ENCODE measurements around the gene DISC1. TPM values are rescaled to one million over a fixed set of nuclear protein-coding genes. Genes with fewer than 3 reads are reported as not detected.

Gene DISC1
- total RNA-seq, 1 experiment from 2014 or later, result 1.8 TPM

- TF ChIP-seq CEBPB (IDR thresholded peaks at IDR 0.05; ENCODE audit: low read depth) (no peak), ZNF274 (IDR thresholded peaks at IDR 0.05; ENCODE audit: low read depth, low read length) (no peak), SP1 (IDR thresholded peaks at IDR 0.05; ENCODE audit: low read depth) (no peak), EZH2phosphoT487 (IDR thresholded peaks at IDR 0.05; ENCODE audit: borderline replicate concordance) (no peak), TCF7L2 (IDR thresholded peaks at IDR 0.05; ENCODE audit: borderline replicate concordance, extremely low read depth, insufficient read depth, insufficient read length) (no peak), JUND (IDR thresholded peaks at IDR 0.05) (no peak), ZFX (IDR thresholded peaks at IDR 0.05) (no peak), SRF (IDR thresholded peaks at IDR 0.05; ENCODE audit: low read depth) (no peak), POLR2AphosphoS5 (IDR thresholded peaks at IDR 0.05; ENCODE audit: low read depth, low read length) (no peak), POLR2A (IDR thresholded peaks at IDR 0.05; ENCODE audit: borderline replicate concordance, extremely low read depth, insufficient read depth, insufficient read length) (no peak), EGR1 (IDR thresholded peaks at IDR 0.05; ENCODE audit: low read depth) (no peak), ATF3 (IDR thresholded peaks at IDR 0.05) (no peak), CBX3 (IDR thresholded peaks at IDR 0.05; ENCODE audit: low read depth) (no peak), MAX (IDR thresholded peaks at IDR 0.05) (no peak), FOSL1 (IDR thresholded peaks at IDR 0.05; ENCODE audit: low read depth) (no peak), YY1 (IDR thresholded peaks at IDR 0.05; ENCODE audit: extremely low read depth, insufficient replicate concordance, low read depth, low read length) (no peak)
- TF ChIP-seq, protein P1, sequence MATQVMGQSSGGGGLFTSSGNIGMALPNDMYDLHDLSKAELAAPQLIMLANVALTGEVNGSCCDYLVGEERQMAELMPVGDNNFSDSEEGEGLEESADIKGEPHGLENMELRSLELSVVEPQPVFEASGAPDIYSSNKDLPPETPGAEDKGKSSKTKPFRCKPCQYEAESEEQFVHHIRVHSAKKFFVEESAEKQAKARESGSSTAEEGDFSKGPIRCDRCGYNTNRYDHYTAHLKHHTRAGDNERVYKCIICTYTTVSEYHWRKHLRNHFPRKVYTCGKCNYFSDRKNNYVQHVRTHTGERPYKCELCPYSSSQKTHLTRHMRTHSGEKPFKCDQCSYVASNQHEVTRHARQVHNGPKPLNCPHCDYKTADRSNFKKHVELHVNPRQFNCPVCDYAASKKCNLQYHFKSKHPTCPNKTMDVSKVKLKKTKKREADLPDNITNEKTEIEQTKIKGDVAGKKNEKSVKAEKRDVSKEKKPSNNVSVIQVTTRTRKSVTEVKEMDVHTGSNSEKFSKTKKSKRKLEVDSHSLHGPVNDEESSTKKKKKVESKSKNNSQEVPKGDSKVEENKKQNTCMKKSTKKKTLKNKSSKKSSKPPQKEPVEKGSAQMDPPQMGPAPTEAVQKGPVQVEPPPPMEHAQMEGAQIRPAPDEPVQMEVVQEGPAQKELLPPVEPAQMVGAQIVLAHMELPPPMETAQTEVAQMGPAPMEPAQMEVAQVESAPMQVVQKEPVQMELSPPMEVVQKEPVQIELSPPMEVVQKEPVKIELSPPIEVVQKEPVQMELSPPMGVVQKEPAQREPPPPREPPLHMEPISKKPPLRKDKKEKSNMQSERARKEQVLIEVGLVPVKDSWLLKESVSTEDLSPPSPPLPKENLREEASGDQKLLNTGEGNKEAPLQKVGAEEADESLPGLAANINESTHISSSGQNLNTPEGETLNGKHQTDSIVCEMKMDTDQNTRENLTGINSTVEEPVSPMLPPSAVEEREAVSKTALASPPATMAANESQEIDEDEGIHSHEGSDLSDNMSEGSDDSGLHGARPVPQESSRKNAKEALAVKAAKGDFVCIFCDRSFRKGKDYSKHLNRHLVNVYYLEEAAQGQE (IDR thresholded peaks at IDR 0.05; ENCODE audit: low read depth), result no peak
- H3K27ac ChIP-seq (ENCODE audit: low read depth, low read length), result no peak overlapping the region
- H3K27me3 ChIP-seq (ENCODE audit: insufficient read depth, low read length), result peaks cover 2% of the 10 kb centered on the region; the same call in 1 of the 2 replicates
- POLR2A ChIA-PET, result no interaction called here
- ATAC-seq, result no peak
- BruUV-seq (replicated peaks), result no TSS peak
- no peaks in the 10 kb centered on the region for H3K9me3 ChIP-seq (ENCODE audit: control insufficient read depth in 1 of 2, insufficient read depth in 1 of 2, low read depth in 1 of 2, low read length in 2 of 2)
- H3K36me3 ChIP-seq (ENCODE audit: control insufficient read depth in 1 of 2, insufficient read depth in 2 of 2, low read length in 2 of 2), result no peaks in the 10 kb centered on the region
- no peaks in the 10 kb centered on the region for H3K4me1 ChIP-seq (ENCODE audit: control insufficient read depth in 1 of 2, insufficient read depth in 2 of 2, low read length in 2 of 2)
- CTCF ChIA-PET, result no interaction called here
- no peaks in the 10 kb centered on the region for H3K79me2 ChIP-seq (ENCODE audit: insufficient read depth, low read length)
- H3K9me2 ChIP-seq (ENCODE audit: insufficient read depth), result no peaks in the 10 kb centered on the region; the same call in 1 of the 2 replicates
- DNase-seq (ENCODE audit: low read depth, low spot score), result no peak
- RAD21 ChIA-PET (ENCODE audit: low non-redundant PET in 1 of 2, low total read pairs in 2 of 2, uncharacterized antibody in 2 of 2, unreplicated experiment in 2 of 2), result no interaction called here
- H3K4me3 ChIP-seq (replicated peaks in 1 of 2; ENCODE audit: low read depth in 1 of 2, low read length in 2 of 2), result no peak overlapping the region
- no peak overlapping the region for H3K4me2 ChIP-seq (ENCODE audit: low read length)
- no peak overlapping the region for H2AFZ ChIP-seq (ENCODE audit: low read depth, low read length, poor library complexity, severe bottlenecking)
- no peaks in the 10 kb centered on the region for H4K20me1 ChIP-seq (ENCODE audit: insufficient read depth)
- H3K9ac ChIP-seq (ENCODE audit: low read length), result no peak overlapping the region
- intact Hi-C loops (cut with micrococcal nuclease), result no loop called here
These were observed 87.8 kb downstream of the DISC1 start for GRCh38 chr1:231714440-231714839.
